SIG-M5 treated with dmso at 0.1 percent for 504 hours (cell line): ENCODE data around the gene CALB2.
"Not testable (repeated sequence)": the region's sequence is repeated elsewhere in the genome, so short reads cannot be mapped to it uniquely, and the experiment has no call there.

ENCODE experiments used
- DNase-seq: peaks from one replicate; lab custom pipeline; 2025; ENCODE audit not compliant: unreplicated experiment; lab: John Stamatoyannopoulos, UW

CALB2 gene

GRCh38 chr16:71358464-71358998 lies at the start of gene CALB2:
CALB2 (plus strand) TSS chr16:71358723; CDS start chr16:71358793, 70 bp downstream.
- DNase-seq: peak; percentile 35

GRCh38 chr16:71311553-71312158 lies 46.9 kb upstream of the CALB2 start:
- DNase-seq: peak; percentile 2

DNA sequence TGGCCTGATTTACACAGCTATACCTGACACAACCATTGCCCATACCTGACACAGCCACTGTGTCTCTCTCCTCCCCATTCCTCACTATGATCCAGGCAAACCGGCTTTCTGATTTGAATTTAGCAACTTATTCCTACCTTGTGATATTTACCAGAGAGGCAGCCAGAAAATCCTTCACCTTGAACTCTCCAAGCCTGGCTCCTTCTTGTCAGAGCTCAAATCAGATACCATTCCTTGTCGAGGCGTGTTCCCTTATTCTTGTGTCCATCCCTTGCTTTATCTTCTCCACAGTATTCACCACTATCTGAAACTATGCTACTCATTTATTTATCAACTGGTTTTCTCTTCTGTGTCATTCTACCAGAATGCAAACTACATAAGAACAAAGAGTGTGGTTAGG lies 44.9 kb upstream of the CALB2 start:
- not testable (repeated sequence) for DNase-seq

- no peak for DNase-seq
Measured at GRCh38 chr16:71315269-71315668, 43.3 kb upstream of the CALB2 start.

GRCh38 chr16:71319999-71320398 lies 38.5 kb upstream of the CALB2 start:
- DNase-seq: no peak

DNA sequence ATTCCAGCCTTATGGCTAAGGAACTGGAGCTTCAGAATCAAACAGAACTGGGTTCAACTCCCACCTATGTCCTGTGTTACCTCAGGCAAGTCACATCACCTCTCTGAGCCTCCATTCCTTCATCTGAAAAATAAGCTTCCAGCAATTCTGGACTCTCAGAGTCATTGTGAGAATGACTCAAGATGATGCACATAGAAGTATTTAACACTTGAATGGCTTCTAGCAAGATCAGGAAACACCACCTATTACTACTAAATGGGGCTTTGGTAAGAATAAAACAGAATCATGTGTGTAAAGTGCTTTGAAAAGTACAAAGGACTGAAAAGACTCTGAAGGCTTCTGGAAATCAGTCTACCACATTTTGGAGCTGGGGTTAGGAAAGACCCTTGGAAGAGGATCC lies 30.8 kb upstream of the CALB2 start:
- no peak for DNase-seq

- DNase-seq: no peak
Measured at GRCh38 chr16:71328151-71328550, 30.4 kb upstream of the CALB2 start.

- DNase-seq: no peak
Measured at GRCh38 chr16:71337631-71338030, 20.9 kb upstream of the CALB2 start.

DNA sequence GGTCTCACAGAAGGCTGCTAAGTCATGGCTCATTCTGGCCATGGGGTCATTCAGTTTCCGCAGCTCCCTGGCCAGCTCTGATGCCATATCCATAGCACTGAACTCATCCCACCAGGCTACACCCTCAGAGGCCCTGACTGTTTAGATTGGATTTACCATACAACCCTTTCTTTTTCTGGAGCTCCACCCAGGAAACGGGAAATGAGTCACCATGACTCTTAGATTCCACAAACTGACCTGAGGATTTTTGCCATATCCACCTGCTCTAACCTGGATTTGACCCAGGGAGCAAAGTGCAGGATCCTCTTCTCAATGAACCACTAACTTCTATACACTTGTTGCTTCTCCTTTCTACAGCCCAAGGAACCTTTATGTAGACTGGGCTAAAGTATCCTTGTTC lies 20.3 kb upstream of the CALB2 start:
- no peak for DNase-seq

- no peak for DNase-seq
Measured at GRCh38 chr16:71338632-71339031, 19.9 kb upstream of the CALB2 start.

DNA sequence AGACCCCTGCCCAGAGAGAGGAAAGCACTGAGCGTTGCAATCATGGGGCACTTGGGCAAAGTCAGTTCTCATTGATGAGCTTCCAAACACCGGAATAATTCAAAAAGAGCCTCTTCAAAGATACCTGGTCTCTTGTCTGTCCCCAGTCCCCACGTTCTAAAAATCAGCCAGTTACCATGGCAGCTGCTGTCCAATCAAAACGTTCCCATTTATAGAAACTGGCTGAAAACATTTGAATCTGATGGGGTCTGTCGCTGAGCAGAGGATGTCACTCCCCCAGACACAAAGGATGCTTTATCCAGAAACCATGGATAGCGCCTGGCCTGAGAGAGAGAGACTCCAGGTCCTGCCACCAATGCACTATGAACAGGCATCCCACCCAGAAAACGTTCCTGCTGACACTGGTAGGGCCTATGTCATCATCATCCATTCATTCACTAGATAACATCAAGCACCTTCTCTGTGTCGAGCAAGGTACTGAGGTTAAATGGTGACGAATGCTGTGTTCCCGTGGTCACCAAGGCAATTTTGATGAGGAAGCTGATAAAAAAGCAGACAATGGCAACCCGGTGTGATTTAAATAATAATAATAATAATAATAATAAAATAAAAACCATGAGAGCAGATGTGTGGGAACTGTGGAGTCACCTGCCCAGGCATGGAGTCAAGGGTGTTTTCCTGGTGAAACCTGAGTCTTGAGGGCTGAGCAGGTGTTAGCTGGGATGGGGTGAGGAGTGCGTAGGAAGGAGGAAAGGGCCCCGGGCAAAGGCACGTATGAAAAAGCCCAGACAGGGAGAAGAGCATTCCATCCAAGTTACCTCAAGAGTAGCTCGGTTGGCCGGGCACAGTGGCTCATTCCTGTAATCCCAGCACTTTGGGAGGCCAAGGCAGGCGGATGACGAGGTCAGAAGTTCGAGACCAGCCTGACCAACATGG lies 19.0 kb upstream of the CALB2 start:
- DNase-seq: no peak

DNA sequence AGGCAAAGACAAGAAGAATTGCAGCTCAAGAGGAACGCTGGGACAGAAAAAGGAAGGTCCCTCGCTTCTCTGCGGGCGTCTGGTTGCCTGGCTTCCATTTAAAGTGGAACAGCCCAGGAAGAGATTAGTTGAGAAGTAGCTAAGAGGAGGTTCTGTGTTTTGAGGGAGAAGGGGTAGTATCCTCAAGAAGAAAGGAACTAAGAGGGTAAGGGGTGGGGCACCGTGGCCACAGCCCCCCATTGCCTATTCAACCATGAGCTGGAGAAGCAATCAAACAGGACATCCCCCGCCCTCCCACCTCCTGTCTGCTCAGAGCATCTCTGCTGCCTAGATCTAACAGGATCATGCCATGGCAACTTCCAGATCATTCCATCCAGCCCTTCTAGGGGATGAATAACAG lies 18.1 kb upstream of the CALB2 start:
- DNase-seq: no peak

DNA sequence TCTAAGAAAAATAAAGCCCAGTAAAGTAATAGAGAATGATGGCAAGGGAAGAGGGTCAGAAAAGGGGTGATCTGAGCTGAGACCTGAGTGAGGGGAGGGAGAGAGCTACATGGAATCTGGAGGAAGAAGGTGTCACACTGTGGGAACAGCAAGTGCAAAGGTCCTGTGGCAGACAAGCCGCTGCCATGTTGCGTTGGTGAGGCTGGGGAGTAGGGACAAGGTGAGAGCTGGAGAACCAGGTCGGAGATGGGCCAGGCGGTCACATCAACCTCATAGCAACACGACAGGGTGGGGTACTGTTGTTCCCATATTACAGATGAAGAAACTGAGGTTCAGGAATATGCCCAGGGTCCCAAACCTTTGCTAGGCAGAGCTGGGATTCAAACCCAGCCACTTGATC lies 16.6 kb upstream of the CALB2 start:
- no peak for DNase-seq

GRCh38 chr16:71343078-71343477 lies 15.4 kb upstream of the CALB2 start:
- DNase-seq: no peak

GRCh38 chr16:71344315-71344905 lies 14.1 kb upstream of the CALB2 start:
- DNase-seq: no peak

DNA sequence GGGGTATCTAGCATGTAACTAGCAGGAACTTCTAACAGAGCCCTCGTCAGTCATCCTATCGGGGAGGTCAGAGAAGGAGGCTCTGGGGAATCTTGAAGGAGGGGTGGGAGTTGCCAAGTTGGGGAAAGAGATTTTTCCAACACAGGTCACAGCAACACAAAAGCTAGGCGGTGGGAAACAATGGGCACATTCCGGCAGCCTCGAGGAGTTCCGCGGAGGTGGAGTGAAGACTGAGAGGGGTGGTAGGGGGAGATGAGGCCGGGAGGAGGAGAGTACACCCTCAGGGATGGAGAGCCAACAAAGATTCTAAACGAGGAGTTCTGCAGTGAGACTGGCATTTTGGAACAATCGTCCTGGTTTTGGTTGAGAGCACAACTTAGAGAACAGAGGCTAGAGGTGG lies 13.5 kb upstream of the CALB2 start:
- no peak for DNase-seq

DNA sequence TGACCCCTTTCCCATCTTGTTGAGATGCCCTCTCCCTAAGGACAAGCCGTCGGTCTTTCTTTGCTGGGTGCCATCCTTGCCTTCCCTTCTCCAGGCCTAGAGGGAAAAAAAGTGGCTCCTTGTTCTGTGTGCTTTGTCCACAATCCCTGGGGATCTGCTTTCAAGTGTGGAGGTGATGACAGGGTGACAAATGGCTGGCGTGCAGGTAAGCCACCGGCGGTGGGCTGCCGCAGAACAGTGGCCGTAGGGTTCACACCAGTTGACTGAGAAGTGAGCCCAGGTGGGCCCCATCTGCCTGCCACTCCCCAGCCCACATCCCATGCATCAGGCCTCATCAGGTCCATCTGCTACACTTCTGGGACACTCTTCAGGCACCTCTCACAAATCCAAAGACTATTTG lies 11.4 kb upstream of the CALB2 start:
- no peak for DNase-seq

DNA sequence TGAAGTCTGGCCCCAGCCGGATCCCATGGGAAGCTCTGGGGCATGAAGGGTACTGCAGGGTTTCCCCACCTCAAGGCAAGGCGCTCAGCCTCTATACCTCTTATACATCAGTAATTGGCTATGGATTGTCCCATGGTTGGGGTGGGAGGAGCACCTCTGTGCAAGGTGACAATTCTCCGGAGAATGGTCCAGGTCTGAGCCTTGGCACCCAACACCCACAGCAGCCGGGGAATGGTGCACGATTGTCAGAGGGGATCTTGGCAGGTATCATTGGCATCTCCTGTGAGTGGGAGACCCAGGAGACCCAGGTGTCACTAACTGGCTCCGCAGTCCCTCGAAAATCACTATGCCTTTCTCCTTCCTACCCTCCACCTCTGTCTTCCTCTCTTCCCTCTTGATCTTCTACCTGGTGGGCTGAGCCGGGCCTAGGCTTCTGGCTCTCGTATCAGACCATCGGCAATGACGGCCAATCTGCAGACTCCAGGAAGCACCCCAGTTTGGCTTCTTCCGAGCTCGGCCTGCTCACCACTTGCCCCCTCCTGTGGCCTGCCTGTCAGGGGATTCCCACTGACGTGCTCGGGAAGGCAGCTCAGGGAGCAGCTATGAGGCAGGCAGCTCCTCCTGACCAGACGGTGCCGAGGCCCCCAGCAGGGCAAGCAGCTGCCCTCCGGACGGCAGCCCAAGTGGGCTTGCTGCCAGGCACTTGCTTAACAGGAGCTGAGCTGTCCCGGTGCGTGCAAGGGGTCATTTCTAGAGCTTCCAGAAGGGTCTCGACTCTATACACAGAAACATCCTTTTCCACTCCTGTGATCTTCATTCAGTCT lies 10.0 kb upstream of the CALB2 start:
- DNase-seq: no peak

DNA sequence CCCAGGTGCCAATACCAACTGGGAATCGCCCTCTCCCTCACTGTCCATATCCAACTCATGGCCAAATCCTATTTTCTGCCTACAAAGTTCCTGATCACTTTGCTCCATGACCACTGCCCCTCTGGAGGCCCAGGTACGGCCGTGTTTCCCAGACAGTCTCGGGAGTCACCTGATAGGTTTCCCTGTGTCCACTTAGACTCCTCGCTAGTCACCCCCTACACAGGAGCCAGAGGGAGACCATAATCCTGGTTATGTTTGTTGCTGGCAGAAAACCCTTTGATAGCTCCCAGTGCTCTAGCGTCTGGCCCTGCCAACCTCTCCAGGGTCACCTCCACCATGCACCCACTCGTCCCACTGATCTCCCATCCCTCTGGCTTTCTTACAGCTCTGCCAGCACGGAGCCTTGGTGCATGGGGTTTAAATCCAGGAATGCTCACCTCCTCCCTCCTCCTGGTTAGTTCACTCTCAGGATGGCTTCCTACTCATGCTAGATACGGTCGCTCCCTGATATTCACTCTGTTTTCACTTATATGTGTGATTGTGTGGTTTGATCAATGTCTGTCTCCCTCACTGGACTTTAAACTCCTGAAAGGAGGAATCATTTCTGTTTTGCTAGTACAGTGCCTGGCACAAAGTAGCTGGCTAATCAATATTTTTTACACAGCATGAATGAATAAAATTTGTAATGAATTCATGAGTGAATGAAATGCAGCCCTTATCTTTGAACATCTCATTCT lies 7.5 kb upstream of the CALB2 start:
- no peak for DNase-seq

DNA sequence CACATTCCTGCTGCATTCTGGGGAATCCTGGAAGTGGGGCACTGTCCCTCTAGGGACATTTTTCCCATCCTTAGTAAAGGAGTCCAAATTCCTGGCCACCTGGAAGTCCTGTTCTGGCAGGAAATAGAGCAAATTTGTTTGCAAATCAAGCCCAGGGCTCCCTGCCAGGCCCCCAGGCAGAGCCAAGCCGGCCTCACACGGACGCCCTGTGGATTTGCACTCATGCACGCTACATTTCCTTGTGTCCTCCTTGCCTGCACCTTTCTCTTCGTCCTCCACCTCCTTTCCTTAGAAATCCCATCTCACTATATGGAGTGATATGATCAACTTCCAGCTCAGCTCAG lies 7.0 kb upstream of the CALB2 start:
- DNase-seq: no peak
